Mesothelial cell of epicardium (in vitro differentiated cells): ENCODE results near the gene RARB. TPM values are rescaled to one million over a fixed set of nuclear protein-coding genes. Genes with fewer than 3 reads are reported as not detected.
A peak's percentile ranks its signal among the peaks of the same experiment; 100 is the strongest.

Source experiments
- DNase-seq, 2 experiments: peaks; one replicate each; pipeline ENCODE4 v3.0.0; 2021; ENCODE audit warnings: low spot score in 2 of 2; ENCODE audit not compliant: unreplicated experiment in 2 of 2
- H3K27ac Mint-ChIP-seq: 2 replicates; pipeline ENCODE4 v1.8.0; 2021; ENCODE audit warnings: mixed read lengths
- H3K27me3 Mint-ChIP-seq: 2 replicates; pipeline ENCODE4 v1.8.0; 2021; ENCODE audit warnings: low read depth, mixed read lengths
- H3K36me3 Mint-ChIP-seq: 2 replicates; pipeline ENCODE4 v1.8.0; 2021; ENCODE audit warnings: mixed read lengths
- H3K4me1 Mint-ChIP-seq: 2 replicates; pipeline ENCODE4 v1.8.0; 2021; ENCODE audit warnings: mixed read lengths
- H3K4me3 Mint-ChIP-seq: 2 replicates; pipeline ENCODE4 v1.8.0; 2021; ENCODE audit warnings: mild to moderate bottlenecking, moderate library complexity, mixed read lengths
- H3K9me3 Mint-ChIP-seq: 2 replicates; pipeline ENCODE4 v1.8.0; 2021; ENCODE audit warnings: mixed read lengths
- CTCF ChIP-seq: fragments of 200-600 bp; sonication (generic); IDR thresholded peaks from one replicate; pipeline ENCODE4 v1.5.0; 2021; ENCODE audit warnings: antibody characterized with exemption; ENCODE audit not compliant: unreplicated experiment
- total RNA-seq: library from RNA; stranded (reverse); gene quantifications from 3 replicates; pipeline ENCODE4 v1.2.1, GENCODE V29; 2021

RARB gene
- total RNA-seq, 1 donor from 2014 or later, result 117 TPM

GRCh38 chr3:25489858-25490593 is 62.0 kb downstream of the RARB start:
- no peaks in the 10 kb centered on the region for H3K27me3 Mint-ChIP-seq
- H3K9me3 Mint-ChIP-seq, result peaks cover 17% of the 10 kb centered on the region
- peaks cover 70% of the 10 kb centered on the region for H3K4me1 Mint-ChIP-seq
- H3K4me3 Mint-ChIP-seq, result no peak overlapping the region
- peaks cover 35% of the 10 kb centered on the region for H3K36me3 Mint-ChIP-seq
- H3K27ac Mint-ChIP-seq, result peak overlapping the region; percentile 87
- no peak for DNase-seq
- TF ChIP-seq CTCF, result no peak

- DNase-seq, result no peak
- Mint-ChIP-seq H3K27ac (peak overlapping the region; percentile 41), H3K36me3 (peaks cover 56% of the 10 kb centered on the region), H3K9me3 (peaks cover 21% of the 10 kb centered on the region), H3K4me1 (peaks cover 53% of the 10 kb centered on the region), H3K27me3 (no peaks in the 10 kb centered on the region), H3K4me3 (no peak overlapping the region)
- no peak for TF ChIP-seq CTCF
Measured at GRCh38 chr3:25493246-25493645, 65.2 kb downstream of the RARB start.

GRCh38 chr3:25493786-25494185 is 65.7 kb downstream of the RARB start:
- DNase-seq, result no peak
- no peak for TF ChIP-seq CTCF
- Mint-ChIP-seq H3K4me3 (no peak overlapping the region), H3K27ac (peak overlapping the region; percentile 54), H3K9me3 (peaks cover 21% of the 10 kb centered on the region), H3K36me3 (peaks cover 56% of the 10 kb centered on the region), H3K4me1 (peaks cover 52% of the 10 kb centered on the region), H3K27me3 (no peaks in the 10 kb centered on the region)

DNA sequence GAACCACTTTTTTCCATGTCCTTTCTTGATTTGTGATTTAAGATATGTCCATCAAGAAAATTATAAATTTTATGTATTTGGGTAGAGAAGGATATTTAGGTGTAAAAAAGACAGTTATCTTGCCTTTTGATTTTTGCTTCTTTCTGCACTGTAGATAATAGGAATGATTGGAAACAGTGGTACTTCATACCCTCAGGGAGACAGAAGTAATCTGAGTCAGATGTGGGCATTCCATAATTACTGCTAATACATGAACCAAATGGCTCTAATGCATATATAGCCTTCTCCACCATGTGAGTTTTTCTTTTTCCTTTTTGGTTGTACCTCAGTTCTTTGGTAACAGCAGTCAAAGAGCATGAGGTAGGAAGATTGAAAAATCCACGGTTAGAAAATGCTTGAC is 67.2 kb downstream of the RARB start:
- Mint-ChIP-seq H3K4me1 (peaks cover 47% of the 10 kb centered on the region), H3K9me3 (peaks cover 21% of the 10 kb centered on the region), H3K36me3 (peaks cover 56% of the 10 kb centered on the region), H3K27me3 (no peaks in the 10 kb centered on the region), H3K27ac (no peak overlapping the region), H3K4me3 (no peak overlapping the region)
- no peak for DNase-seq
- no peak for TF ChIP-seq CTCF

GRCh38 chr3:25495726-25496253 is 67.7 kb downstream of the RARB start:
- Mint-ChIP-seq H3K9me3 (peaks cover 21% of the 10 kb centered on the region), H3K27me3 (no peaks in the 10 kb centered on the region), H3K27ac (no peak overlapping the region), H3K4me3 (no peak overlapping the region), H3K36me3 (peaks cover 56% of the 10 kb centered on the region), H3K4me1 (peaks cover 51% of the 10 kb centered on the region)
- no peak for DNase-seq
- no peak for TF ChIP-seq CTCF
